ENCODE results near the gene KRT31.

- TF ChIP-seq CTCF (IDR thresholded peaks at IDR 0.05; ENCODE audit: low read depth, low read length) (no peak), POLR2A (IDR thresholded peaks at IDR 0.05; ENCODE audit: extremely low read depth, insufficient read length) (no peak), MYC (IDR thresholded peaks at IDR 0.05; ENCODE audit: low read depth, low read length) (no peak)
Observed at GRCh38 chr17:41407226-41407625, 9.8 kb upstream of the KRT31 start.
